Prostate gland (tissue), 2 donors: ENCODE measurements around the gene KBTBD12.

Experiments used
- CTCF ChIP-seq, 4 experiments: fragments of 200-600 bp in 2 of 4; fragments of 450-650 bp in 2 of 4; sonication (generic) in 2 of 4; IDR thresholded peaks; 1 replicate in 3 of 4; 2 replicates in 1 of 4; pipeline ENCODE4 v1.5.1; 2016 to 2019; ENCODE audit warnings: antibody characterized with exemption in 4 of 4, mild to moderate bottlenecking in 2 of 4, moderate library complexity in 2 of 4
- POLR2AphosphoS5 ChIP-seq: sonication (generic); formaldehyde crosslinking; IDR thresholded peaks from one replicate; pipeline ENCODE4 v1.6.1; 2017; ENCODE audit warnings: antibody characterized with exemption

- TF ChIP-seq CTCF (IDR thresholded peaks at IDR 0.05) (no peak), POLR2AphosphoS5 (no peak)
These were observed 60.4 kb downstream of the KBTBD12 start for GRCh38 chr3:127975153-127976029.
